ENCODE results near the gene IL17B. TPM values are rescaled to one million over a fixed set of nuclear protein-coding genes. Genes with fewer than 3 reads are reported as not detected.

IL17B gene
- total and polyA plus RNA-seq, 7 donors: 0.82 to 9.6 (median 4.8) TPM; not detected in 2

GRCh38 chr5:149418910-149419531, 39.9 kb upstream of the IL17B start:
- WGBS, 2 donors: 42 to 60% methylated on average over 6 of the region's 6 CpGs
- Histone ChIP-seq H3K27me3 (no peaks in the 10 kb centered on the region), H3K36me3 (peaks cover 76 to 100% (median 91%) of the 10 kb centered on the region in 4 donors), H3K4me1 (peaks cover 4 to 100% (median 93%) of the 10 kb centered on the region in 4 donors), H3K4me3 (peak overlapping the region; percentile 15 to 95 (median 78)), H3K9me3 (no peaks in the 10 kb centered on the region), H3K27ac (peak overlapping the region; percentile 96 to 98 (median 98))
- TF ChIP-seq POLR2A (IDR thresholded peaks at IDR 0.05): no peak
- TF ChIP-seq POLR2AphosphoS5 (IDR thresholded peaks at IDR 0.05): peak in 3 of 4 donors; percentile 12 to 82 (median 72)
- intact Hi-C loops (cut with DNase I): no loop called here
- no peak for DNase-seq

- TF ChIP-seq POLR2AphosphoS5 (IDR thresholded peaks at IDR 0.05) (peak; percentile 78 to 96 (median 86)), EP300 (IDR thresholded peaks at IDR 0.05) (peak in 1 of 4 donors; percentile 17), CTCF (IDR thresholded peaks at IDR 0.05) (no peak), POLR2A (IDR thresholded peaks at IDR 0.05) (peak in 1 of 2 donors; percentile 25)
- peak; percentile 70 for DNase-seq
- H3K9me3 ChIP-seq: no peaks in the 10 kb centered on the region
- WGBS, 2 donors: 59 to 75% methylated on average over 9 of the region's 9 CpGs
- peak overlapping the region; percentile 75 to 95 (median 84) for H3K4me3 ChIP-seq
- H3K4me1 ChIP-seq: peaks cover 4 to 100% (median 88%) of the 10 kb centered on the region in 4 donors
- no peaks in the 10 kb centered on the region for H3K27me3 ChIP-seq
- peaks cover 75 to 100% (median 89%) of the 10 kb centered on the region in 4 donors for H3K36me3 ChIP-seq
- H3K27ac ChIP-seq: peak overlapping the region; percentile 96 to 98 (median 98)
- intact Hi-C loops (cut with DNase I): no loop called here
Measured at GRCh38 chr5:149417711-149418368, 38.7 kb upstream of the IL17B start.

GRCh38 chr5:149416987-149417710, 38.1 kb upstream of the IL17B start:
- Histone ChIP-seq H3K27ac (peak overlapping the region; percentile 96 to 98 (median 98)), H3K4me3 (peak overlapping the region; percentile 75 to 95 (median 84)), H3K4me1 (peaks cover 4 to 95% (median 83%) of the 10 kb centered on the region in 4 donors), H3K27me3 (no peaks in the 10 kb centered on the region), H3K36me3 (peaks cover 77 to 100% (median 89%) of the 10 kb centered on the region in 4 donors), H3K9me3 (no peaks in the 10 kb centered on the region)
- intact Hi-C loops (cut with DNase I): no loop called here
- WGBS, 2 donors: 56 to 68% methylated on average over 8 of the region's 8 CpGs
- TF ChIP-seq CTCF (IDR thresholded peaks at IDR 0.05) (peak in 1 of 4 experiments; percentile 7), POLR2AphosphoS5 (IDR thresholded peaks at IDR 0.05) (peak; percentile 35 to 88 (median 76)), POLR2A (IDR thresholded peaks at IDR 0.05) (peak; percentile 19 to 23), EP300 (IDR thresholded peaks at IDR 0.05) (no peak)
- peak; percentile 82 for DNase-seq

GRCh38 chr5:149415066-149415967, 36.2 kb upstream of the IL17B start:
- peaks cover 77 to 100% (median 89%) of the 10 kb centered on the region in 4 donors for H3K36me3 ChIP-seq
- peak overlapping the region; percentile 96 to 98 (median 98) for H3K27ac ChIP-seq
- peak; percentile 74 for DNase-seq
- peaks cover 4 to 77% (median 67%) of the 10 kb centered on the region in 4 donors for H3K4me1 ChIP-seq
- intact Hi-C loops (cut with DNase I): no loop called here
- peak overlapping the region; percentile 75 to 95 (median 84) for H3K4me3 ChIP-seq
- no peaks in the 10 kb centered on the region for H3K27me3 ChIP-seq
- TF ChIP-seq CTCF (IDR thresholded peaks at IDR 0.05) (no peak), POLR2AphosphoS5 (IDR thresholded peaks at IDR 0.05) (peak; percentile 74 to 97 (median 87)), POLR2A (IDR thresholded peaks at IDR 0.05) (peak; percentile 3 to 19), EP300 (IDR thresholded peaks at IDR 0.05) (no peak)
- no peaks in the 10 kb centered on the region for H3K9me3 ChIP-seq
- 78 to 81% methylated on average over 10 of the region's 10 CpGs for WGBS, 2 donors
